CD8-positive, alpha-beta memory T cell (primary cell): ENCODE data around the gene RPL12. TPM values are rescaled to one million over a fixed set of nuclear protein-coding genes. Genes with fewer than 3 reads are reported as not detected.

Experiments used
- CTCF ChIA-PET: fragments of 350-600 bp; sonication (Branson Sonifier 250); formaldehyde crosslinking; loops from one replicate; lab custom pipeline; 2021; ENCODE audit warnings: antibody characterized with exemption; lab: Charles Lee
- POLR2A ChIA-PET: fragments of 350-600 bp; sonication (Branson Sonifier 250); formaldehyde crosslinking; loops from one replicate; lab custom pipeline; 2021; ENCODE audit warnings: antibody characterized with exemption; lab: Charles Lee
- DNase-seq, 5 donors: peaks; one replicate each; pipeline versions ENCODE4 v3.0.0 to v3.0.0-alpha.2; 2020 to 2022; ENCODE audit warnings: mixed read lengths in 1 of 5
- H3K27ac ChIP-seq: one replicate; pipeline ENCODE4 v1.7.0; 2013; ENCODE audit warnings: low read depth, mild to moderate bottlenecking, low read length, moderate library complexity
- H3K27me3 ChIP-seq: 2 replicates; pipeline ENCODE4 v1.7.0; 2013; ENCODE audit warnings: low read length, mild to moderate bottlenecking; ENCODE audit not compliant: insufficient read depth, poor library complexity, severe bottlenecking
- H3K36me3 ChIP-seq: 2 replicates; pipeline ENCODE4 v1.7.0; 2013; ENCODE audit warnings: mild to moderate bottlenecking, low read length, moderate library complexity; ENCODE audit not compliant: insufficient read depth
- H3K4me1 ChIP-seq: 2 replicates; pipeline ENCODE4 v1.7.0; 2013; ENCODE audit warnings: mild to moderate bottlenecking, low read length, moderate library complexity; ENCODE audit not compliant: insufficient read depth
- H3K4me3 ChIP-seq: 2 replicates; pipeline ENCODE4 v1.7.0; 2013; ENCODE audit warnings: mild to moderate bottlenecking, low read length
- H3K9me3 ChIP-seq: 2 replicates; pipeline ENCODE4 v1.7.0; 2013; ENCODE audit warnings: mild to moderate bottlenecking, low read length
- H3K27ac Mint-ChIP-seq, 8 donors: one replicate each; pipeline ENCODE4 v1.8.0; 2020 to 2021; ENCODE audit warnings: mixed read lengths in 8 of 8, mild to moderate bottlenecking in 6 of 8, inconsistent platforms in 3 of 8, moderate library complexity in 3 of 8
- H3K27me3 Mint-ChIP-seq, 2 donors: one replicate each; pipeline ENCODE4 v1.8.0; 2020 to 2021; ENCODE audit warnings: mixed read lengths in 2 of 2, mild to moderate bottlenecking in 1 of 2, moderate library complexity in 1 of 2
- H3K36me3 Mint-ChIP-seq, 3 donors: one replicate each; pipeline ENCODE4 v1.8.0; 2020 to 2021; ENCODE audit warnings: mixed read lengths in 3 of 3, inconsistent platforms in 1 of 3, mild to moderate bottlenecking in 1 of 3
- H3K4me1 Mint-ChIP-seq, 3 donors: one replicate each; pipeline ENCODE4 v1.8.0; 2020 to 2021; ENCODE audit warnings: mixed read lengths in 3 of 3, inconsistent platforms in 1 of 3, mild to moderate bottlenecking in 1 of 3
- H3K4me3 Mint-ChIP-seq, 7 donors: one replicate each; pipeline ENCODE4 v1.8.0; 2020 to 2021; ENCODE audit warnings: mixed read lengths in 7 of 7, mild to moderate bottlenecking in 6 of 7, moderate library complexity in 4 of 7, inconsistent platforms in 2 of 7
- H3K9me3 Mint-ChIP-seq, 5 donors: one replicate each; pipeline ENCODE4 v1.8.0; 2020 to 2022; ENCODE audit warnings: mixed read lengths in 5 of 5, mild to moderate bottlenecking in 3 of 5, moderate library complexity in 2 of 5, inconsistent platforms in 1 of 5
- polyA plus RNA-seq: library from polyadenylated mRNA; unstranded; fragments of 300-500 nt; fragmentation: Illumina TruSeq; gene quantifications from one replicate; pipeline ENCODE4 v1.2.3, GENCODE V29; 2021
- total RNA-seq, 2 experiments: library from RNA; stranded (reverse); gene quantifications; one replicate each; pipeline ENCODE4 v1.2.3, GENCODE V29; 2021

RPL12 gene
- total and polyA plus RNA-seq, 3 experiments from 2014 or later, result 1,457 to 1,549 (median 1,533) TPM

- Histone ChIP-seq H3K4me1 (peaks cover 22% of the 10 kb centered on the region), H3K9me3 (no peaks in the 10 kb centered on the region), H3K36me3 (peaks cover 13% of the 10 kb centered on the region), H3K4me3 (no peak overlapping the region), H3K27ac (no peak overlapping the region), H3K27me3 (no peaks in the 10 kb centered on the region)
- Mint-ChIP-seq H3K36me3 (peaks cover 5 to 59% (median 25%) of the 10 kb centered on the region in 3 donors), H3K27me3 (no peaks in the 10 kb centered on the region), H3K9me3 (no peaks in the 10 kb centered on the region), H3K4me1 (peaks cover 44 to 60% (median 57%) of the 10 kb centered on the region in 3 donors), H3K4me3 (peak overlapping the region in 1 of 7 donors; percentile 73), H3K27ac (peak overlapping the region in 1 of 8 donors; percentile 14)
- DNase-seq, result no peak
- CTCF ChIA-PET, result no interaction called here
- POLR2A ChIA-PET, result no interaction called here
These were observed 22.9 kb downstream of the RPL12 start for GRCh38 chr9:127428348-127428747.

DNA sequence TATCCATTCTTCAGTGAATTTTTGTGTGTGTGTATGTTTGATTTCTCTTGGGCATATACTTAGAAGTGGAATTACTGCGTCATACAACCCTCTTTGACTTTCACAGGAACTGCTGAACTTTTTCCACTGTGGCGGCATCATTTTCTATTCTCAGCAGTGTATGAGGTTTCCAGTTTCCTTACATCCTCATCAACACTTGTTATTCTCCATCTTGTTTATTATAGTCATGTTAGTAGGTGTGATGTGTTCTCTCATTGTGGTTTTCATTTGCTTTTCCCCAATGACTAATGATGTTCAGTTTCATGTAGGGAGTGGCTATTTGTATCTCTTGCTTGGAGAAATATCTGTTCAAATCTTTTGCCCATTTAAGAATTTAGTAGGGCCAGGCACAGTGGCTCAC lies 24.4 kb downstream of the RPL12 start:
- peak in 1 of 5 donors; percentile 13 for DNase-seq
- Mint-ChIP-seq H3K9me3 (no peaks in the 10 kb centered on the region), H3K4me1 (peaks cover 50 to 67% (median 62%) of the 10 kb centered on the region in 3 donors), H3K4me3 (peak overlapping the region; percentile 13 to 100 (median 94)), H3K27ac (peak overlapping the region in 7 of 8 donors; percentile 36 to 95 (median 78)), H3K27me3 (no peaks in the 10 kb centered on the region), H3K36me3 (peaks cover 0 to 49% (median 20%) of the 10 kb centered on the region in 3 donors)
- peaks cover 31% of the 10 kb centered on the region for H3K4me1 ChIP-seq
- H3K27ac ChIP-seq, result no peak overlapping the region
- POLR2A ChIA-PET, result interaction anchor here (0.7 kb wide), 1 partner anchor 359 kb away, joined by 3 read pairs; the partner anchor contains the start of gene CDK9
- no peak overlapping the region for H3K4me3 ChIP-seq
- CTCF ChIA-PET, result no interaction called here
- H3K27me3 ChIP-seq, result no peaks in the 10 kb centered on the region
- H3K9me3 ChIP-seq, result no peaks in the 10 kb centered on the region
- peaks cover 8% of the 10 kb centered on the region for H3K36me3 ChIP-seq

- H3K36me3 ChIP-seq, result no peaks in the 10 kb centered on the region
- Mint-ChIP-seq H3K4me3 (peak overlapping the region; percentile 94 to 100 (median 98)), H3K36me3 (peaks cover 0 to 31% (median 7%) of the 10 kb centered on the region in 3 donors), H3K4me1 (peaks cover 43 to 62% (median 51%) of the 10 kb centered on the region in 3 donors), H3K27me3 (no peaks in the 10 kb centered on the region), H3K27ac (peak overlapping the region; percentile 93 to 99 (median 96)), H3K9me3 (no peaks in the 10 kb centered on the region)
- CTCF ChIA-PET, result interaction anchor here (1.2 to 1.5 kb wide), 3 partner anchors 28 to 210 kb away, joined by 3 to 4 read pairs (median 3); partner anchors contain the start of gene SLC2A8
- POLR2A ChIA-PET, result interaction anchor here (0.6 to 1.7 kb wide), 3 partner anchors 25 to 28 kb away, joined by 3 to 17 read pairs (median 3); partner anchors contain the start of genes LRSAM1, RPL12 and SLC2A8
- no peaks in the 10 kb centered on the region for H3K9me3 ChIP-seq
- H3K27me3 ChIP-seq, result no peaks in the 10 kb centered on the region
- H3K27ac ChIP-seq, result peak overlapping the region; percentile 78
- peak overlapping the region; percentile 81 for H3K4me3 ChIP-seq
- peak in 1 of 5 donors; percentile 54 for DNase-seq
- H3K4me1 ChIP-seq, result peaks cover 31% of the 10 kb centered on the region
These were observed 26.6 kb downstream of the RPL12 start for GRCh38 chr9:127424676-127424999.

DNA sequence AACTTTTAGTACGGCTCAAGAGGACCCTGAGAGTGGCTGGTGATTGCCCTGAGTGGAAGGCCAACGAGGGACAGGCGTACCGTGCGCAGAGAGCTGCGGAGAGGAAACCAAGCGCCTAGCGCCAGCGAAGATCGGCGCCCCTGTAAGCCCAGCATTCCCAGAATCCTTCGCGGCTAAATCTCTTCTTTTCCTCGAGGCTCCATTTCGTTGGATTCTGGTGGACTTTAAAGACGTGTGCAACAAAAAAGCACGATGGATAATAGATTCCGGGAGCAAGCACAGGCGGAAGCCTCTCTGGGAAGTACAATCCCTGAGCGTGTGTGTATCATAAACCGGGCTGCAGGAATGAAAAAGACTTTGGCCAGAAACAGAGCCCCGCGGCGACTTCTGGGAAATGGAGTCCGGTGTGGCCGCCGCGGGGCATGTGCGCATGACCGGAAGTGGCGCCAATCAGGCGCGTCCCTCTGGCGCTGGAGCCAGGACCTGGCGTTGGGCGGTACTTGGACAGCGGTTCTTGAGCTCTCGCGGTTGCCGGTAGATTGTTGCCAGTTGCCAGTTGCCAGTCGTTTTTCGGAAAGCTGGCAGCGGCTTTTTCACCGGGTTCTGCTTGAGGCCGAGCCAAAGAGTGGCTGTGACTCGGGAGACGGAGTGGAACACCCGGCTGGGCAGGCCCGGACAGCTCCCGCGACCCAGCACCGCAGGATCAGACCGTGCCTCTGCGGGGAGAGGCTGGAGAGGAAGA lies 27.1 kb downstream of the RPL12 start, which contains the start of gene ZNF79:
Gene ZNF79 (plus strand): TSS at position 449 of the 742 bp plus-strand sequence. CDS start 406 bp downstream, outside the sequence.
- H3K9me3 Mint-ChIP-seq, result no peaks in the 10 kb centered on the region
- peak; percentile 89 to 92 (median 89) for DNase-seq
- POLR2A ChIA-PET, result interaction anchor here (0.6 to 1.7 kb wide), 3 partner anchors 25 to 27 kb away, joined by 3 to 17 read pairs (median 3); partner anchors contain the start of genes LRSAM1, RPL12 and SLC2A8

GRCh38 chr9:127423476-127423933 lies 27.7 kb downstream of the RPL12 start:
- Histone ChIP-seq H3K27ac (peak overlapping the region; percentile 78), H3K36me3 (no peaks in the 10 kb centered on the region), H3K4me1 (peaks cover 31% of the 10 kb centered on the region), H3K9me3 (no peaks in the 10 kb centered on the region), H3K27me3 (no peaks in the 10 kb centered on the region), H3K4me3 (peak overlapping the region; percentile 81)
- Mint-ChIP-seq H3K4me3 (peak overlapping the region; percentile 94 to 100 (median 98)), H3K36me3 (peaks cover 0 to 20% (median 5%) of the 10 kb centered on the region in 3 donors), H3K27me3 (no peaks in the 10 kb centered on the region), H3K9me3 (no peaks in the 10 kb centered on the region), H3K27ac (peak overlapping the region; percentile 93 to 99 (median 96)), H3K4me1 (peaks cover 43 to 57% (median 51%) of the 10 kb centered on the region in 3 donors)
- POLR2A ChIA-PET, result interaction anchor here (0.6 to 1.7 kb wide), 2 partner anchors 28 to 175 kb away, joined by 12 to 17 read pairs; partner anchors contain the start of genes LRSAM1 and RPL12
- CTCF ChIA-PET, result interaction anchor here (0.9 to 1.5 kb wide), 5 partner anchors 27 to 209 kb away, joined by 3 to 4 read pairs (median 3); partner anchors contain the start of genes RPL12 and SLC2A8
- no peak for DNase-seq

More for the DNA sequence above, 27.1 kb downstream of the RPL12 start, which contains the start of gene ZNF79:
- H3K4me1 ChIP-seq, result peaks cover 31% of the 10 kb centered on the region
- no peaks in the 10 kb centered on the region for H3K9me3 ChIP-seq
- Mint-ChIP-seq H3K4me1 (peaks cover 43 to 62% (median 51%) of the 10 kb centered on the region in 3 donors), H3K27ac (peak within 1 kb of the TSS; percentile 93 to 99 (median 96)), H3K27me3 (no peaks in the 10 kb centered on the region), H3K36me3 (peaks cover 0 to 26% (median 7%) of the 10 kb centered on the region in 3 donors), H3K4me3 (peak within 1 kb of the TSS; percentile 94 to 100 (median 98))
- no peaks in the 10 kb centered on the region for H3K36me3 ChIP-seq
- no peaks in the 10 kb centered on the region for H3K27me3 ChIP-seq
- peak within 1 kb of the TSS; percentile 81 for H3K4me3 ChIP-seq
- CTCF ChIA-PET, result interaction anchor here (0.9 to 1.5 kb wide), 5 partner anchors 26 to 209 kb away, joined by 3 to 4 read pairs (median 3); partner anchors contain the start of genes RPL12 and SLC2A8
- peak within 1 kb of the TSS; percentile 78 for H3K27ac ChIP-seq

DNA sequence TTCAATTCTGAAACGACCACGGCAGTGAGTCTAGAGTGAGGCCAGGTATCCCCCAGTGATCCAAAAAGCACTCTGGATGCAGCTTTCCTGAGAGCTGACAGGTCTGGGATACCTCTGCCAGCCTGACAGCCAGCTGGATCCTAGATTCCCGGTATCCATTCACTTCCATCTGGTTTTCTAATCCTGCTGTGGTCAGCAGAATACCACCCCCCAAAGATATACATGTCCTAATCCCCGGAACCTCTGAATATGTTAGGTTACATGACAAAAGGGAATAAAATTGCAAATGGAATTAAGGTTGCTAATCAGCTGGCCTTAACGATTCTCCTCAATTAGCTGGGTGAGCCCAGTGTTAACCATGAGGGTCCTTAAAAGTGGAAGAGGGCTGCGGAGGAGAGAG lies 28.4 kb downstream of the RPL12 start:
- Mint-ChIP-seq H3K27ac (peak overlapping the region in 6 of 8 donors; percentile 68 to 96 (median 88)), H3K4me3 (peak overlapping the region in 6 of 7 donors; percentile 94 to 100 (median 98)), H3K4me1 (peaks cover 39 to 50% (median 44%) of the 10 kb centered on the region in 3 donors), H3K36me3 (peaks cover 0 to 14% (median 4%) of the 10 kb centered on the region in 3 donors), H3K27me3 (no peaks in the 10 kb centered on the region), H3K9me3 (no peaks in the 10 kb centered on the region)
- POLR2A ChIA-PET, result interaction anchor here (0.6 kb wide), 1 partner anchor 175 kb away, joined by 12 read pairs; no protein-coding TSS in a partner anchor
- CTCF ChIA-PET, result interaction anchor here (0.6 to 1.4 kb wide), 3 partner anchors 28 to 83 kb away, joined by 3 to 4 read pairs (median 3); partner anchors contain the start of gene RPL12
- H3K9me3 ChIP-seq, result no peaks in the 10 kb centered on the region
- H3K4me1 ChIP-seq, result peaks cover 31% of the 10 kb centered on the region
- peak overlapping the region; percentile 78 for H3K27ac ChIP-seq
- no peak for DNase-seq
- H3K4me3 ChIP-seq, result peak overlapping the region; percentile 81
- H3K27me3 ChIP-seq, result no peaks in the 10 kb centered on the region
- no peaks in the 10 kb centered on the region for H3K36me3 ChIP-seq

DNA sequence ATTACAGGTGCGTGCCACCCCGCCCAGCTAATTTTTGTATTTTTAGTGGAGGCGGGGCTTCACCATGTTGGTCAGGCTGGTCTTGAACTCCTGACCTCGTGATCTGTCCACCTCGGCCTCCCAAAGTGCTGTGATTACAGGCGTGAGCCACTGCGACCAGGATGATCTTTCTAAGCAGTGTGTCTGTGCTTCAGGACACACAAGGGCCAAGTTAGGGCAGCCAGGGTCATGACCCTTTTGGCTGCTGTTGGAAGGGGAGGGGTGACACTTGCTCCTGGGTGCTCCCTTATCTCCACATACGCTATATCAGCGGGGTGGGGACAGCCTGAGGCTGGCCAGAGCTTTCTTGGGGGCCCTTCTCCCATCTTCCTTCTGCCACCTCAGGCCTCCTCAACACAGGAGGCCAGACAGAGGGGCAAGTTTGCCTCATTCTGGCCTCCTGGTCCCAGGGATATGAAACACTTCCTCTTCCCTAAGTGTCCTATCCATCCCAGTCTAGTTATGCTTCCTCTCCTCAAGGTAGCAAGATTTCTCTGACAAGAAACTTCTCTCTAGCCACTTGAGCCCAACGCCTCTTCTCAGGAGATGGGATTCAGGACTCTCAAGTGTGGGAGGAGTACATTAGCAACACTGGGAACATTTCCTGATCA lies 28.9 kb downstream of the RPL12 start:
- Histone ChIP-seq H3K27ac (peak overlapping the region; percentile 78), H3K27me3 (no peaks in the 10 kb centered on the region), H3K4me1 (peaks cover 31% of the 10 kb centered on the region), H3K9me3 (no peaks in the 10 kb centered on the region), H3K4me3 (no peak overlapping the region), H3K36me3 (no peaks in the 10 kb centered on the region)
- ChIA-PET POLR2A (no interaction called here), CTCF (interaction anchor here (0.6 kb wide), 1 partner anchor 29 kb away, joined by 3 read pairs; no protein-coding TSS in a partner anchor)
- H3K9me3 Mint-ChIP-seq, result no peaks in the 10 kb centered on the region
- peak overlapping the region in 2 of 7 donors; percentile 96 to 99 for H3K4me3 Mint-ChIP-seq
- H3K36me3 Mint-ChIP-seq, result peaks cover 0 to 13% (median 3%) of the 10 kb centered on the region in 3 donors
- H3K27me3 Mint-ChIP-seq, result no peaks in the 10 kb centered on the region
- peaks cover 38 to 48% (median 42%) of the 10 kb centered on the region in 3 donors for H3K4me1 Mint-ChIP-seq
- peak overlapping the region in 2 of 8 donors; percentile 43 to 95 for H3K27ac Mint-ChIP-seq
- no peak for DNase-seq
